Activated CD8-positive, alpha-beta memory T cell treated with anti-CD3 and anti-CD28 coated beads, Interleukin-2, amount 10 ng/mL, durations not matched to agents 7 days and 5 days (primary cell): ENCODE data around the gene ST3GAL6. TPM values are rescaled to one million over a fixed set of nuclear protein-coding genes. Genes with fewer than 3 reads are reported as not detected.

Experiments
- ATAC-seq: fragments of 150-1000 bp; cut with Tn5 transposase; one replicate; pipeline ENCODE4 v1.10.0; 2021; ENCODE audit warnings: moderate library complexity
- CTCF ChIA-PET: fragments of 350-600 bp; sonication (Branson Sonifier 250); formaldehyde crosslinking; loops from one replicate; lab custom pipeline; 2021; ENCODE audit warnings: antibody characterized with exemption; lab: Charles Lee
- DNase-seq: peaks from one replicate; pipeline ENCODE4 v3.0.0-alpha.2; 2020
- H3K27ac Mint-ChIP-seq: one replicate; pipeline ENCODE4 v1.8.0; 2021; ENCODE audit warnings: mild to moderate bottlenecking, mixed read lengths
- H3K27me3 Mint-ChIP-seq: one replicate; pipeline ENCODE4 v1.8.0; 2021; ENCODE audit warnings: mixed read lengths
- H3K36me3 Mint-ChIP-seq: one replicate; pipeline ENCODE4 v1.8.0; 2021; ENCODE audit warnings: mild to moderate bottlenecking, mixed read lengths
- H3K4me1 Mint-ChIP-seq: one replicate; pipeline ENCODE4 v1.8.0; 2021; ENCODE audit warnings: mixed read lengths
- H3K4me3 Mint-ChIP-seq: one replicate; pipeline ENCODE4 v1.8.0; 2021; ENCODE audit warnings: mild to moderate bottlenecking, moderate library complexity, mixed read lengths
- H3K9me3 Mint-ChIP-seq: one replicate; pipeline ENCODE4 v1.8.0; 2022; ENCODE audit warnings: low read depth, mixed read lengths
- total RNA-seq, 2 experiments: library from RNA; stranded (reverse); gene quantifications; one replicate each; pipeline ENCODE4 v1.2.3, GENCODE V29; 2021

Gene ST3GAL6
- total RNA-seq, 2 experiments from 2014 or later = 0.12 TPM; not detected in 1

DNA sequence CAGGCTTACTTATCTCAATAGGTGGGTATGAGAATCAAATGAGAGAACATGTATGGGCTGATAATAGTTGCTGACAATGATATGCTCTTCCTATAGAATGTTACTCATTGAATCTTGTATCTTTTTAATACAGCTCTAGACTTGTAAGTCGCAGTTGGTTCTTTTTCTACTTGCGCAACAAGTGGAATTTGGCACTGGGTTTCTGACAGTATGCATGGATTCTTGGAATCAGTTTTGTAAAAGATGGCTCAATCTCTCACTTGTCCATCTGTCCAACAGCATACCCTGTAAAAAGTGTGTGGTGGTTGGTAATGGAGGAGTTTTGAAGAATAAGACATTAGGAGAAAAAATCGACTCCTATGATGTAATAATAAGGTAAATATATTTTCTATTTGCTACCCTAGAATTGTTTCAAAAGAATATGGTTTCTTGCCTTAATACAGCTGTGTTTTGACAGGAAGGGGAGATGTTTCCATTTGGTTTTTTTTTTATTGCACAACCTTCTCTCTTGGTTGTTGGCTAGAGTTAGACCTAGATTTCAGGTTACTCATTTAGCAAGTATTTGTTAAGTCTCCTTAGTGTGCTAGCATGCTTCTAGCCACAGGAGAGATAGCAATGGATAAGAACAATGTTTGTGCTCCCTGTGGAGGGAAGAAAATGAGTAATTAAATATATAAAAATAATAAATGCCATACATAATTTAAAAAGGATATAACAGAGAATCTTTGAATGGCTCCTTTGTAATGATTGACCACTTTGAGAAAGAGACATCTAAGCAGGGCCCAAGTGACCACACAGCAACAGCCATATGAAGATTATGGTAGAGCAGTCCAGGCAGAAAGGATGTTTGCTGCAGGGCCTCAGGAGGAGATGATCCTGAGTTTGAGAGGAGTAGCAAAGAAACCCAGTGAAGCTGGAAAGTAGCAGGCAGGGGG lies 21.8 kb downstream of the ST3GAL6 start:
- ATAC-seq (no peak), DNase-seq (no peak)
- Mint-ChIP-seq H3K4me1 (no peaks in the 10 kb centered on the region), H3K27ac (no peak overlapping the region), H3K27me3 (peaks cover 29% of the 10 kb centered on the region), H3K4me3 (no peak overlapping the region), H3K36me3 (no peaks in the 10 kb centered on the region), H3K9me3 (no peaks in the 10 kb centered on the region)
- CTCF ChIA-PET = no interaction called here

DNA sequence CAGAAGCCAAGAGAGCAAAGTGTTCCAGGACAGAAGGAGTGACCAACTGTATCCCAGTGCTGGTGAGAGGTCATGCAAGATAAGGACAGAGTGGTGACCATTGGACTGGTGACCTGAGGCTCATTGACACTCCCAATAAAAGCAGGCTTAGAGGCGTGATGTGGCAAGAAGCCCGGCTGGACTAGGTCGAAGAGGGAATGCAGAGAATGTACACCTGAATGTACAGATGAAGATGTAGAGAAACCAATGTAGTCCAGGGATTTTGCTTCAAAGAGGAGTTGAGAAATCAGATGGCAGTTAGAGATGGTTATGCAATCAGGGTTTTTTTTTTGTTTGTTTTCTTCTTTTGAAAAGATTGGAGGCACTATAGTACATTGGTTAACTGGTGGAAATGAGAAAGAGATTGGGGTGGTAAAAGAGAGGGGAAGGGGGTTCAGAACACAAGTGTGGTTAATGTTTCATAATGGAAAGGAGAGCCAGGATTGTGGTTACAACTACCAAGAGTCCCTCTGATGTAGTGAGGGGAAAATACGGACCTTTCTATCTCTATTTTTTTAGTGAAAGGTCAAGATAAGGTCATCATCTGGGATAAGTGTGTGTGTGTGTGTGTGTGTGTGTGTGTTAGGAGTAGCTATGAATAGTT lies 23.3 kb downstream of the ST3GAL6 start:
- Mint-ChIP-seq H3K27me3 (peaks cover 36% of the 10 kb centered on the region), H3K27ac (no peak overlapping the region), H3K36me3 (no peaks in the 10 kb centered on the region), H3K4me1 (no peaks in the 10 kb centered on the region), H3K4me3 (no peak overlapping the region), H3K9me3 (no peaks in the 10 kb centered on the region)
- DNase-seq (no peak), ATAC-seq (no peak)
- CTCF ChIA-PET = no interaction called here

DNA sequence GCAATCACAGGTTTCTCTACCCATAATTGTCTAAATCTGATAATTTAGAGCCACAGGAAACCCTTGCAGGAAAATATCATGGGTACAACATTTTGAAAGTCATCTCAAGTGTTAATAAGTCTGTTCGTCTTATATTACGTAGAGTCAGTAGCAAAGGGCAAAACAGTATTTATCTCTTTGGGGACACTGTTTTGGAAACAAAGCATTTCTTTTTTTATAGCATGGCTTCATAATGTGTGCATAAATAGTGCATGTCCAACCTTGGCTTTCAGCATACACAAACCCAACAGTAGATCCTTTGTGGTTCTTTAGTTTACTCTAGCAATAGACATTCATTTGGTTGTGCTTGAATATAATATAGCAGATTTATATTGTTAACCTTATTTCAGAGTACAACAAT lies 24.0 kb downstream of the ST3GAL6 start:
- DNase-seq = no peak
- CTCF ChIA-PET = no interaction called here
- Mint-ChIP-seq H3K36me3 (no peaks in the 10 kb centered on the region), H3K9me3 (no peaks in the 10 kb centered on the region), H3K27me3 (peaks cover 41% of the 10 kb centered on the region), H3K27ac (no peak overlapping the region), H3K4me1 (no peaks in the 10 kb centered on the region), H3K4me3 (no peak overlapping the region)
- no peak for ATAC-seq

DNA sequence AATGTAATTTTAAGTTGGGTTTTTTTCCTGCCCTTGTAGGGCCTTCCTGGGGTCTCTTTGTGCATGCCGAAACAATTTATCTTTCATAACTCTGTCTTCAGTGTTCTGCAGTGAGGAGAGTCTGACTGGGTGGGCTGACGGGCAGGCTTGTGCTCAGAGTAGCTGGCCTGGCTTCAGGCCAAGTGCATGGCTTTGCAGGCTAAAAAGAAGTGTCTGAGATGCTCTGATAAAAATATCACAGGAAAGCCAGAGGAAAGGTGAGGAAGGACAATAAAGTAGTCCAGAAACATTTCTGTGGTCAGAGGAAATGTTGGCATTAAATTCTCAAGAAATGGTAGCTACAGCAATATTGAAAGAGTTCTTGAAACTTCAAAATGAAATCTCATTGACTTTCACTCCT lies 25.5 kb downstream of the ST3GAL6 start:
- ATAC-seq (no peak), DNase-seq (no peak)
- H3K27ac Mint-ChIP-seq = no peak overlapping the region
- no peaks in the 10 kb centered on the region for H3K4me1 Mint-ChIP-seq
- H3K27me3 Mint-ChIP-seq = peaks cover 44% of the 10 kb centered on the region
- no peak overlapping the region for H3K4me3 Mint-ChIP-seq
- no peaks in the 10 kb centered on the region for H3K9me3 Mint-ChIP-seq
- H3K36me3 Mint-ChIP-seq = no peaks in the 10 kb centered on the region
- CTCF ChIA-PET = no interaction called here

DNA sequence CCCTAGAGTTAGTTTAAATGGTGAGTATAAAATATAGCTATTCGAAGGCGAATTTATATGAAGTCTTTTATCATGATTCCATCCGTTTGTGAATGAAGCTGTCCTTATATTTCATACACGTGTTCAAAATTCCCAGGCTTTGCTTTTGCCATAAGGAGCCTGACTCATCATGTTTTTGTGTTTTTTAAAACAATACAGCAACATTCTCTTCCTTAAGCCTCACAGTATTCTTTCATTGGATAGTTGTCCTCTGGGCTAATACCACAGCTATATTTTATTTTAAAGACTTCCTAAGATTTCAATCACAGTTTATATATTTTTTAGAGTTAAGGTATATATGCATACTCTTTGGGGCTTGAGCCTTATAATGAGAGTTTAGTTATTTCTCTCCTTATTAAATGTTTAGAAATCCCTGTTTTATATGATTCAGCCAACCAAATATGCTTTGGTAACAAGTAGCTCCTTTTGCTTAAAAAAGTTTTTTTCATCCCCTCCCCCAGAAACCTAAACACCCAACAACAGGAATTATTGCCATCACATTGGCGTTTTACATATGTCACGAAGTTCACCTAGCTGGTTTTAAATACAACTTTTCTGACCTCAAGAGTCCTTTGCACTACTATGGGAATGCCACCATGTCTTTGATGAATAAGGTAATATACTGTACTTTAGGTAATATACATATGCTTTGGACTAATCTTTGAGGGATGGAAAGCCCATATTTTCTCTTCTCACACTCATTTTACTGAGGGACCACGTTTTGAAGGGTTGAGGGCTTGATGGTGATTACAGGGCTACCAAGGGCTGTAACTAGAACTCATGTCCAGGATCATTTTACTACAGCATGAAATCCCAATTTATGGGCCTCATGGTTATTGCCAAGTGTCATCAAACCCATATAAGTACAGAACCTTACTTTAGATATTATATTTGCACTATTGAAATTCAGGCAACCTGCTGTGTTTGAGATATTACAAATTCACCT lies 28.5 kb downstream of the ST3GAL6 start:
- Mint-ChIP-seq H3K36me3 (no peaks in the 10 kb centered on the region), H3K27ac (no peak overlapping the region)
- CTCF ChIA-PET = no interaction called here

DNA sequence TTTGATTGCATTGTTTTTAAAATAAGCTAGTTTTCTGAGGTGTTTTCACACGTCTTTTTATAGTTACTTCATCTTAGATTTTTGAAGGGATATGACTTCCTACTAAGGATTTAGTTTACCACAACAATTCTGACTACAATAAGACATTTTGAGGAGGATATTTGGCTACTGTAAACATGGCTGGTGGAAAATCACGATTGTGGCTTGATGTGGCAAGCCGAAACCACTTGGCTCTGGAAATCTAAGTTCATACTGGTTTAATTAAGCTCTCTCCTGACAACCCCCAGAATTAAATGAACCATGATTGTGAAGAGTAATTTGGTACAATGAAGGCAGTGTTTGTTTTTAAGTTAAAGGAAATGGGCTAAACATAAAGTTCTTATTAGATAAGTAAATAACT lies 30.8 kb downstream of the ST3GAL6 start:
- no peaks in the 10 kb centered on the region for H3K4me1 Mint-ChIP-seq
- ATAC-seq = no peak
- CTCF ChIA-PET = interaction anchor here (1.1 to 1.5 kb wide), 2 partner anchors 192 to 196 kb away, joined by 3 to 5 read pairs; no protein-coding TSS in a partner anchor

More for the DNA sequence above, 28.5 kb downstream of the ST3GAL6 start:
- ATAC-seq (no peak), DNase-seq (no peak)
- no peak overlapping the region for H3K4me3 Mint-ChIP-seq
- peaks cover 36% of the 10 kb centered on the region for H3K27me3 Mint-ChIP-seq
- H3K9me3 Mint-ChIP-seq = no peaks in the 10 kb centered on the region
- no peaks in the 10 kb centered on the region for H3K4me1 Mint-ChIP-seq

DNA sequence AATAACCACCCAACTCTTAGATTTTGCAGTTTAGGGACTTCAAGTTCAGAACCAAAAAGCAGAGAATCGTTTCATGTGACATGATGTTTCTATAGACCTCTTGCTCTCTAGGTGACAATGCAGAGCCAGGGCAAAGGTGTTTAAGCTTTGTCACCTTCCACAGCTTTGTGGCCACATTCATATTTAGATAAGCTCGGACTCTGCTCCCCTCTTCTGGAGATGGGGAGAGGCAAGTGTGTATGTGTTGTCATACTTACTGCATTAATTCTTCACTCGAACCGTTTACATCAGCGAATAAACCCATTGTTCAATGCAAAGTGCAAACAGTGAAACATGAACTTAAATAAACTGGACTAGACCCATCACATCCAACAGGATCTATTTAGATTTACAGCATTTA lies 33.2 kb downstream of the ST3GAL6 start:
- Mint-ChIP-seq H3K4me3 (no peak overlapping the region), H3K9me3 (no peaks in the 10 kb centered on the region), H3K4me1 (no peaks in the 10 kb centered on the region), H3K36me3 (no peaks in the 10 kb centered on the region), H3K27ac (no peak overlapping the region), H3K27me3 (peaks cover 17% of the 10 kb centered on the region)
- CTCF ChIA-PET = interaction anchor here (0.6 kb wide), 1 partner anchor 36 kb away, joined by 3 read pairs; no protein-coding TSS in a partner anchor
- ATAC-seq (no peak), DNase-seq (no peak)

More for the DNA sequence above, 30.8 kb downstream of the ST3GAL6 start:
- DNase-seq = no peak
- Mint-ChIP-seq H3K36me3 (no peaks in the 10 kb centered on the region), H3K27ac (no peak overlapping the region), H3K9me3 (no peaks in the 10 kb centered on the region), H3K4me3 (no peak overlapping the region), H3K27me3 (peaks cover 27% of the 10 kb centered on the region)

DNA sequence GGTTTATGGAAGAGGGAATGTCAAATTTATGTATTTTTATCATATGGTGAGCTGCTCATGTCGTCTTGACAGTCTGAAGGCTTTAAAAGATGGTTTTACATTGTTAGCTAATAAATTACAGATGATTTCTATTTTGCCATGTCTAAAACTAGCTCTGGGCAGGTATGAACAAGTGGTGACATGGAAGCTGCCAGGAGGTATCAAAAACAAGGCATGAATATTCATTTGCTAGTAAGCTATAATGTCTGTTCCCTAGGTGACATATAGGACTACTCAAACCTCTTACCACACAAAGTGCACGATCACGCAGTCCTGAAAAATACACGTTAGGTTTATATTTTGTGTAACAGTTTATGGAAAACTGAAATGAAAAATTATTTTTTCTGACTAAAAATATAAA lies 34.8 kb downstream of the ST3GAL6 start:
- DNase-seq (no peak), ATAC-seq (no peak)
- peaks cover 11% of the 10 kb centered on the region for H3K27me3 Mint-ChIP-seq
- no peaks in the 10 kb centered on the region for H3K4me1 Mint-ChIP-seq
- no peak overlapping the region for H3K27ac Mint-ChIP-seq
- H3K4me3 Mint-ChIP-seq = no peak overlapping the region
- H3K9me3 Mint-ChIP-seq = no peaks in the 10 kb centered on the region
- H3K36me3 Mint-ChIP-seq = no peaks in the 10 kb centered on the region
- CTCF ChIA-PET = no interaction called here

DNA sequence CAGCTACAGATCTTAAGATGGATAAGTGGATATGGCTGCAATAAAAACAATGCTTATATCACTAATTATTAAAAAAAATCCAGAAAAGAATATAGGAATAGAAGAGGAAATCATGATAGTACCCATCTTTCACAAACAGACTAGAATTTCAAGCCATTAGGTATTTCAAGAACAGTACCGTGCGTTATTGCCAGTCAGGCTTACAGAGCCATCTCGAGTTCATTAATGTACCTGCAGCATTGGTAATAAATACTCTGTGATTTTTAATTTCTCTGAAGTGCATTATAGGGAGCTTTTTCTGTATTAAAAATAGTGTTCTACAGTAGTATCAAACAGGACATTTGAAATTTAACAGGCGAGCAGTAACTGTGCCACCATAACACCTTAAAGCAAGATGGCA lies 35.7 kb downstream of the ST3GAL6 start:
- H3K27ac Mint-ChIP-seq = no peak overlapping the region
- no peak for ATAC-seq
- no peaks in the 10 kb centered on the region for H3K4me1 Mint-ChIP-seq
- H3K27me3 Mint-ChIP-seq = peaks cover 5% of the 10 kb centered on the region
- H3K9me3 Mint-ChIP-seq = no peaks in the 10 kb centered on the region
- CTCF ChIA-PET = no interaction called here
- no peaks in the 10 kb centered on the region for H3K36me3 Mint-ChIP-seq
- DNase-seq = no peak
- H3K4me3 Mint-ChIP-seq = no peak overlapping the region

DNA sequence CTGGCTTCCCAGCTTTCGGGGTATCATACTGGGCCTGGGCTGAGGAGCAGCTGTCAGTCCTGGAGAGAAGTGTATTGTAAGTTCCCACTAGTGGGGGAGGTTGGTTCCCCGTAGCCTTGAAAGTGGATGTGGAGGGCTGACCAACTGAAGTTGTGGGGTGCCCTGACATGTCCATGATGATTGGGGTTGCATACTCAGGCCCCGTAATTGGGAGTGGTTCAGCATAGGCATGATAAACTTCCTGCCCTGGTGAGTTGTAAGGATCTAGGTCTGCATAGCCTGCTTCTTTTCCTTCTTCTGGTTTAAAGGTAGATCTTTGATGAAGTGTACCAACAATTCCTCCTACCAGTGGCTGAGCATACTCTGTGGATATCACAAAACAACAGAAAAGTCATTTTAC lies 36.3 kb downstream of the ST3GAL6 start:
- Mint-ChIP-seq H3K4me3 (no peak overlapping the region), H3K36me3 (no peaks in the 10 kb centered on the region), H3K9me3 (no peaks in the 10 kb centered on the region), H3K27me3 (peaks cover 4% of the 10 kb centered on the region), H3K4me1 (no peaks in the 10 kb centered on the region), H3K27ac (no peak overlapping the region)
- CTCF ChIA-PET = no interaction called here
- ATAC-seq (no peak), DNase-seq (no peak)

DNA sequence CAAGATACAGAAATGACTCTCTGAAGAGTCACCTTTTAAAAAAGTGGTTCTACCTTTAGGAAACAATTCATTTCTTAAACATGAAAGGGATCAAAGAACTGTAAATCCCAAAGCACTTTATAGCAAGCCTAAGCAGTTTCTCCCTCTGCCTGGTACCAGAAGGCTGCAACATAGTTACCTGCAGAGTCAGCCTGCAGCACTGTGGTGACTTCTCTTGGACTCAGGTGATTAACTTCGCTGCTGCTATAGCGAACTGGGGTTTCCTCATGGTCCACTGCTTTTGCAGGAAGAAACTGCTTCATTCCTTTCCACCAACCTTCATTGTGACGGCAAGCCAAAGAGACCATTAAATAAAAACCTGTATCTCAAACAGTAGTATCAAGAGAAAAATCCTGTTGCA lies 37.3 kb downstream of the ST3GAL6 start:
- H3K36me3 Mint-ChIP-seq = no peaks in the 10 kb centered on the region
- no peaks in the 10 kb centered on the region for H3K4me1 Mint-ChIP-seq
- H3K27ac Mint-ChIP-seq = no peak overlapping the region
- no peak for ATAC-seq
- CTCF ChIA-PET = no interaction called here
- no peaks in the 10 kb centered on the region for H3K9me3 Mint-ChIP-seq
- no peak for DNase-seq
- H3K27me3 Mint-ChIP-seq = peaks cover 5% of the 10 kb centered on the region
- H3K4me3 Mint-ChIP-seq = no peak overlapping the region

DNA sequence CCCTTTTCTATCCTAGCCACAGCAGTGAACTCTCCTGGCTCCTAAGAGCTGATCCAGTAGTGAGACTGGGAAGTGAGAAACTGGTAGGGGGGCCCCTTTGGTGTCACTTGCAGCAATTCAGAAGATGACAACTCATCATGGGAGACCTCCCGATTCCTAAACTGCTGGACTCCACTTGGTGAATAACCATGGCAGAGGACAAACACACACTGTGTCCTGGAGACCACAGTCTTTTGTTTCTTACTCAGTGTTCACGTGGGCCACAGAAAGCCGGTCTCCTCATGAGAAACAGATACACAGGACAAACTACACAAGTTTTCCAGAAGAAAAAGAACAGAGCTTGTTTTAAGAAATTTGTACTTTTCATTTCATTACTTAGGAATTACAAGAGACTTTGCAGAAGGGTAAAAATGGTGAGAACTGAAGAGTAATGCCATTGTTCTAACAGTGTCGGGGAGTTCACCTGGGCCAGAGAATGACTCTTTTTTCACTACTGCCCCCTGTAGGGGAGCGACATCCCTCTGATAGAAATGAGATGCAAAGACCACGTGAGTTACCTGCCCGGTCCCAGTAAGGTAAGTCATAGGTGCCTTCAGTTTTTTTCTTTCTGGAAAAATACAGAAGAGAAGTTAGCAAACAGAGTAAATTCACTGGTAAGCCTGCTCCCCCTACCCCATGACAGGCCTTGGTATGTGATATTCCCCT lies 38.1 kb downstream of the ST3GAL6 start:
- Mint-ChIP-seq H3K27me3 (peaks cover 5% of the 10 kb centered on the region), H3K9me3 (no peaks in the 10 kb centered on the region), H3K36me3 (no peaks in the 10 kb centered on the region), H3K4me3 (no peak overlapping the region), H3K4me1 (no peaks in the 10 kb centered on the region), H3K27ac (no peak overlapping the region)
- ATAC-seq (no peak), DNase-seq (no peak)
- CTCF ChIA-PET = no interaction called here
